HL-60/S4 treated with retinoic acid at 250 ng/mL for 4 days and 3 days (cell line): ENCODE measurements around the gene MCTP2.
"Not testable (repeated sequence)": the region's sequence is repeated elsewhere in the genome, so short reads cannot be mapped to it uniquely, and the experiment has no call there.

ENCODE experiments used
- in situ Hi-C: fragments of 300-500 bp; cut with MboI; formaldehyde crosslinking; loops from 2 replicates; pipeline ENCODE4 v1.7.0; 2022; ENCODE audit warnings: low sequenced_read_pairs

Gene MCTP2

GRCh38 chr15:94234300-94234699, 2.9 kb downstream of the MCTP2 start:
- in situ Hi-C loops: no loop called here

GRCh38 chr15:94235041-94235440, 3.7 kb downstream of the MCTP2 start:
- in situ Hi-C loops: no loop called here

GRCh38 chr15:94235646-94236045, 4.3 kb downstream of the MCTP2 start:
- in situ Hi-C loops: no loop called here

GRCh38 chr15:94236608-94237007, 5.2 kb downstream of the MCTP2 start:
- in situ Hi-C loops: no loop called here

GRCh38 chr15:94237903-94238302, 6.5 kb downstream of the MCTP2 start:
- in situ Hi-C loops: no loop called here

- in situ Hi-C loops: no loop called here
Observed at GRCh38 chr15:94238539-94239118, 7.3 kb downstream of the MCTP2 start.

GRCh38 chr15:94239474-94239873, 8.1 kb downstream of the MCTP2 start:
- in situ Hi-C loops: no loop called here

GRCh38 chr15:94240480-94240879, 9.1 kb downstream of the MCTP2 start:
- in situ Hi-C loops: no loop called here

- in situ Hi-C loops: no loop called here
Observed at GRCh38 chr15:94242257-94242656, 10.9 kb downstream of the MCTP2 start.

GRCh38 chr15:94243003-94243402, 11.6 kb downstream of the MCTP2 start:
- in situ Hi-C loops: not testable (repeated sequence)

GRCh38 chr15:94243418-94243817, 12.1 kb downstream of the MCTP2 start:
- in situ Hi-C loops: no loop called here

GRCh38 chr15:94246016-94246415, 14.7 kb downstream of the MCTP2 start:
- in situ Hi-C loops: no loop called here

- in situ Hi-C loops: no loop called here
Observed at GRCh38 chr15:94247789-94248638, 16.7 kb downstream of the MCTP2 start.

- in situ Hi-C loops: no loop called here
Observed at GRCh38 chr15:94250801-94251200, 19.4 kb downstream of the MCTP2 start.

GRCh38 chr15:94252223-94252766, 20.9 kb downstream of the MCTP2 start:
- in situ Hi-C loops: no loop called here

GRCh38 chr15:94252906-94253491, 21.6 kb downstream of the MCTP2 start:
- in situ Hi-C loops: no loop called here

- in situ Hi-C loops: no loop called here
Observed at GRCh38 chr15:94253742-94254141, 22.4 kb downstream of the MCTP2 start.

- in situ Hi-C loops: no loop called here
Observed at GRCh38 chr15:94255540-94255939, 24.2 kb downstream of the MCTP2 start.

- in situ Hi-C loops: no loop called here
Observed at GRCh38 chr15:94256511-94256910, 25.1 kb downstream of the MCTP2 start.

GRCh38 chr15:94257776-94258175, 26.4 kb downstream of the MCTP2 start:
- in situ Hi-C loops: not testable (repeated sequence)

- in situ Hi-C loops: no loop called here
Observed at GRCh38 chr15:94258246-94258645, 26.9 kb downstream of the MCTP2 start.
